ENCODE results near the gene C1QA.

C1QA gene

GRCh38 chr1:22612671-22613571 lies 23.5 kb upstream of the C1QA start:
- no peak for DNase-seq (ENCODE audit: low spot score)

- DNase-seq (ENCODE audit: low spot score) = no peak
Measured at GRCh38 chr1:22613572-22613918, 22.9 kb upstream of the C1QA start.

- DNase-seq (ENCODE audit: low spot score) = no peak
Measured at GRCh38 chr1:22613951-22614350, 22.5 kb upstream of the C1QA start.

GRCh38 chr1:22615886-22616285 lies 20.5 kb upstream of the C1QA start:
- DNase-seq (ENCODE audit: low spot score) = no peak

GRCh38 chr1:22616571-22616970 lies 19.9 kb upstream of the C1QA start:
- DNase-seq (ENCODE audit: low spot score) = no peak

GRCh38 chr1:22618056-22618455 lies 18.4 kb upstream of the C1QA start:
- DNase-seq (ENCODE audit: low spot score) = no peak

- no peak for DNase-seq (ENCODE audit: low spot score)
Measured at GRCh38 chr1:22619252-22619651, 17.2 kb upstream of the C1QA start.

GRCh38 chr1:22619798-22620197 lies 16.6 kb upstream of the C1QA start:
- DNase-seq (ENCODE audit: low spot score) = no peak

- no peak for DNase-seq (ENCODE audit: low spot score)
Measured at GRCh38 chr1:22621761-22622160, 14.7 kb upstream of the C1QA start.

GRCh38 chr1:22625262-22625925 lies 11.0 kb upstream of the C1QA start:
- DNase-seq (ENCODE audit: low spot score) = peak; percentile 73

GRCh38 chr1:22626237-22627157 lies 9.9 kb upstream of the C1QA start:
- DNase-seq (ENCODE audit: low spot score) = no peak

- DNase-seq (ENCODE audit: low spot score) = no peak
Measured at GRCh38 chr1:22627331-22627730, 9.1 kb upstream of the C1QA start.

- no peak for DNase-seq (ENCODE audit: low spot score)
Measured at GRCh38 chr1:22628698-22629444, 7.6 kb upstream of the C1QA start.

GRCh38 chr1:22629886-22630285 lies 6.5 kb upstream of the C1QA start:
- peak; percentile 56 for DNase-seq (ENCODE audit: low spot score)

- no peak for DNase-seq (ENCODE audit: low spot score)
Measured at GRCh38 chr1:22633697-22634463, 2.5 kb upstream of the C1QA start.

GRCh38 chr1:22635436-22635835 lies 992 bp upstream of the C1QA start:
- no peak for DNase-seq (ENCODE audit: low spot score)

- no peak for DNase-seq (ENCODE audit: low spot score)
Measured at GRCh38 chr1:22636927-22637326, 499 bp downstream of the C1QA start.

- no peak for DNase-seq (ENCODE audit: low spot score)
Measured at GRCh38 chr1:22637907-22638445, 1.5 kb downstream of the C1QA start.

- DNase-seq (ENCODE audit: low spot score) = no peak
Measured at GRCh38 chr1:22638476-22639234, 2.2 kb downstream of the C1QA start.

GRCh38 chr1:22639286-22639685 lies 2.9 kb downstream of the C1QA start:
- peak; percentile 78 for DNase-seq (ENCODE audit: low spot score)
